GM21786 (cell line): ENCODE measurements around the gene DNASE2.

Experiments used
- ATAC-seq: cut with Tn5 transposase; IDR thresholded peaks from one replicate; pipeline ENCODE4 v1.9.1; 2021; ENCODE audit not compliant: unreplicated experiment

Gene DNASE2

DNA sequence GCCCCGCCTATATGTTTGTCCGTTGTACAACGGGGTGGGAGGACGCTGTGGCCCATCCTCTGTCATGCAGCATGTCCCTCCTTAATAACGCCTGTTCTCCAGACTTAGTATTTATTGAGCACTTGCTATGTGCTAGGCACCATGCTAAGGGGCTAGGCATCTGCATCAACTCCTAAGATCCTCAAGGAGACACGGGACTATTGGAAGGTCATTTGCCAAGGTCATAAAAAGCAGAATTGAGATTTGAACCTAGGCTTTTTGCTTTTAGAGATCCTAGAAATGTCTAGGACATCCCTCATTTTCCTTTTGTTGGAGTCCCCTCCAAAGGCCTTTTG lies 44.8 kb downstream of the DNASE2 start:
- no peak for ATAC-seq

DNA sequence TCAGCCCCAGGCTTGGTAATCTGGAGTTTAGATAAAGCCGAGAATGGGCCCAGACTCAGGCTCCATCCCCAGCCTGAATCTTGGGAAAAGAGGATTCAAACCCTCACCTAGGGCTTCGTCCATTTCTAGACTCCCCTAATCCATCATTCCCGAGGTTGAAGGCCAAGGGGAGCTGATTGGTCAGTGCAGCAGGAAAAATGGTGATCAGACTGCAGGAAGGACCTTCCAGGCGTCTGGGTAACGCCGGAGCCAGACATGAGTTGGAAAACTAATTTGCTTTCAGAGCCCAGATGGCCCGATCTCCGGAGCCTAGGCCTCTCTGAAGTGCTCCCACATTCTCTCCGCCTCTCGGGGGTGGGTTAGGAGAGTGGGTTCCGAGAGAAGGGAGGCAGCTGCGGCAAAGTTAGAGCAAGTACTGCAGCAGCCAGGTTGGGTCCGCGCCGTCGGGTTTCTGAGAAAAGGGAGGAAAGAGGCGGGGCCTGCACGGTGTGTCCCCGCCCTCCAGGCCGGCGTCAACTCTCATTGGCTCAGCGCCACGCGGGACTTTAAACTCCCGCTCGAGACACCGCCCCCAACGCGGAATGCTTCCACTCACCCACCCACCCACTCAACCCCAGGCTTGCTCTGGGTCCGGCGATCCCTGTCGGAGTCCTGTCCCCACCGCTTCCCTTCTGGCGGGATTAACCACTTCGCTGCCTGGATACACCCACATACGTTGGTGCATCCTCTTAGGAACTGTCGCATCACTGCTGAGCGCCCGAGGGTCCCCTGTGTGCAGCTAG lies 46.1 kb downstream of the DNASE2 start:
- ATAC-seq, result no peak

GRCh38 chr19:12834566-12834943 lies 46.7 kb downstream of the DNASE2 start, which contains the start of gene RTBDN:
Gene RTBDN (minus strand): TSS chr19:12834579. CDS start chr19:12829979, 4,600 bp downstream.
- no peak for ATAC-seq

DNA sequence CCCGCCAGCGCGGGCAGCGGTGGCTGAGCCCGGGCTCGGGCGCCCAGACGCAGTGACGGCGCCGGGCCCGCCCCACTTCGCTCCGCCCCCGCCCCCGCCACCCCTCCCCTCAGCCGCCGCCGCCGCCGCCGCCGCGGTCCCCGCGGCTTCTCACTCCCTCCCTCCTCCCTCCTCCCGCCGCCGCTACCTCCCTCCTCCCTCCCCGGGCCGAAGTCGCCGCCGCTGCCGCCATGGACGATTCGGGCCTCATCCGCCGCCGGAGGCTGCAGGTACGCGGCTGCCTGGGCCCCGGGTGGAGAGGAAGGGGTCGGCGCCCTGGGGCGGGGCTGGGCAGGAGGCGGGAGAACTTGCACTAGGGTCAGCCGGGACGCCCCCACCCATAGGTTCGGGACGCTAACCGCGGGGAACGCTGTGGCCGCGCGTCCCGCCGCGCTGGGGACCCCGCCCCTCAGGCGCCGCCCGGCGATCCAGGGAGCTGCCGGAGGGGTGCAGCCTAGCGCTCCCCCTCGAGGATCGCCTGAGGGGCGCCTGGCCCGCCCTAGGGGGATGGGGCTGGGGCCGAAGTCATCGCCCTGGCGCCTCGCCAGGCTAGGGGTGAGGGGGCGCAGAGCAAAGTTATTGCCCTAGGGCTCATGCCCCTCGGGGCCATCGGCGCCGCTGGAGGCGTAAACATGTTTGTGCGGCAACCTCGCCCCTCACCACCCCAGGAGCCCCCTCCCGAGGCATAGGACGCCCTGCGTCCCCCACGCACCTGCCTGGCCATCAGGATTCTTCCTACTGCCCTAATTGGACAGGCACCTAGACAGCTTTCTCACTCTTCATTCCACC lies 47.3 kb downstream of the DNASE2 start:
- no peak for ATAC-seq

DNA sequence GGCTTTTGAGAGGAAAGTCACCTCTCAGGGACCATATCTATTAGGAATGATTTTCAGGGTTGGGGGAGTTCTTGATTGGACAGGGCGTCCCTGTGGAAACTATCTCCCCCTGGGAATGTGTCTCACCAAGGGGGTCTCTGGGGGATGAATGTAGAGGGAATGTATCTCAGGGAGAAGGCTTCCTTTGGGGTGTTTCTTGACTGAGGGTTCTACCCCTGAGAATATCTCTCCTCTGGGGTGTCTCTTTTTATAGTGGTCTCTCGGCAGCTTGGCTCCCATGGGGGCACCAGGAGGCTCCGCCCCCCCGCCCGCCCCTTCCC lies 47.9 kb downstream of the DNASE2 start:
- ATAC-seq, result no peak

GRCh38 chr19:12828494-12828893 lies 52.8 kb downstream of the DNASE2 start:
- ATAC-seq, result no peak

GRCh38 chr19:12825254-12826131 lies 55.8 kb downstream of the DNASE2 start:
- no peak for ATAC-seq
